GM12891 (cell line): Measurements from ENCODE around the gene SMPD1.

Experiments used
- POLR2A ChIP-seq: IDR thresholded peaks from 2 replicates; pipeline ENCODE4 v1.6.1; 2011; ENCODE audit warnings: low read depth, low read length, control low read depth
- POLR2AphosphoS5 ChIP-seq: IDR thresholded peaks from 2 replicates; pipeline ENCODE4 v1.6.1; 2011; ENCODE audit warnings: low read depth, low read length, control low read depth

- TF ChIP-seq POLR2A = no peak
- no peak for TF ChIP-seq POLR2AphosphoS5
Measured at GRCh38 chr11:6427516-6427915, 37.2 kb downstream of the SMPD1 start.
